Esophagus muscularis mucosa (tissue), 4 donors: Measurements from ENCODE around the gene TRAF3. TPM values are rescaled to one million over a fixed set of nuclear protein-coding genes. Genes with fewer than 3 reads are reported as not detected.

Source experiments
- DNase-seq: peaks from one replicate; pipeline ENCODE4 v3.0.0-alpha.2; 2017; ENCODE audit errors: extremely low spot score
- H3K27ac ChIP-seq, 4 donors: fragments of 200-600 bp; sonication (generic); replicated peaks in 1 of 4; 1 replicate in 3 of 4; 2 replicates in 1 of 4; pipeline ENCODE4 v1.5.1; 2016 to 2019; ENCODE audit warnings: mild to moderate bottlenecking in 1 of 4
- H3K27me3 ChIP-seq, 4 donors: fragments of 200-600 bp; sonication (generic); one replicate each; pipeline versions ENCODE4 v1.5.1 to v1.6.0; 2016 to 2019
- H3K36me3 ChIP-seq, 4 donors: fragments of 200-600 bp; sonication (generic); one replicate each; pipeline ENCODE4 v1.5.1; 2016 to 2019
- H3K4me1 ChIP-seq, 4 donors: fragments of 200-600 bp; sonication (generic); one replicate each; pipeline ENCODE4 v1.5.1; 2016 to 2019
- H3K4me3 ChIP-seq, 4 donors: fragments of 200-600 bp; sonication (generic); 1 replicate in 2 of 4; 2 replicates in 2 of 4; pipeline ENCODE4 v1.5.1; 2016 to 2019; ENCODE audit warnings: mild to moderate bottlenecking in 4 of 4, moderate library complexity in 1 of 4
- H3K9me3 ChIP-seq, 4 donors: fragments of 200-600 bp; sonication (generic); 1 replicate in 3 of 4; 2 replicates in 1 of 4; pipeline ENCODE4 v1.5.1; 2016 to 2019
- CTCF ChIP-seq, 3 experiments: fragments of 200-600 bp in 2 of 3; fragments of 450-650 bp in 1 of 3; sonication (generic) in 2 of 3; IDR thresholded peaks; one replicate each; pipeline ENCODE4 v1.5.1; 2017 to 2019; ENCODE audit warnings: antibody characterized with exemption in 3 of 3, mild to moderate bottlenecking in 2 of 3, moderate library complexity in 1 of 3
- EP300 ChIP-seq: sonication (generic); formaldehyde crosslinking; IDR thresholded peaks from one replicate; pipeline ENCODE4 v1.6.1; 2017; ENCODE audit warnings: antibody characterized with exemption
- POLR2A ChIP-seq: fragments of 450-650 bp; IDR thresholded peaks from one replicate; pipeline ENCODE4 v1.6.1; 2017; ENCODE audit warnings: antibody characterized with exemption, moderate library complexity, mild to moderate bottlenecking, low read depth
- POLR2AphosphoS5 ChIP-seq, 2 donors: sonication (generic); formaldehyde crosslinking; IDR thresholded peaks; one replicate each; pipeline ENCODE4 v1.6.1; 2017; ENCODE audit warnings: antibody characterized with exemption in 2 of 2
- WGBS: methylation state at CpG from one replicate; pipeline ENCODE4 v1.1.5; 2018; 5-methylcytosine and 5-hydroxymethylcytosine counted together
- intact Hi-C: fragments of 100-400 bp; cut with DNase I; formaldehyde crosslinking; loops from one replicate; pipeline ENCODE4 v1.15.1; 2023
- total RNA-seq, 4 donors: library from RNA; depleted of rRNA; stranded (reverse); fragments of >200 nt; gene quantifications; one replicate each; pipeline versions ENCODE4 v1.1.0 to v1.2.1, GENCODE V29; 2016

The TRAF3 gene
- total RNA-seq, 4 donors from 2014 or later = 9.6 to 19.1 (median 17.5) TPM

- peaks cover 0 to 18% (median 14%) of the 10 kb centered on the region in 4 donors for H3K4me1 ChIP-seq
- peaks cover 0 to 44% (median 15%) of the 10 kb centered on the region in 4 donors for H3K36me3 ChIP-seq
- H3K4me3 ChIP-seq = no peak overlapping the region
- no peak for DNase-seq
- no peaks in the 10 kb centered on the region for H3K27me3 ChIP-seq
- H3K9me3 ChIP-seq = no peaks in the 10 kb centered on the region
- TF ChIP-seq POLR2A (no peak), POLR2AphosphoS5 (IDR thresholded peaks at IDR 0.05) (no peak), CTCF (IDR thresholded peaks at IDR 0.05) (no peak), EP300 (no peak)
- 94% methylated on average over 14 of the region's 14 CpGs for WGBS
- H3K27ac ChIP-seq = no peak overlapping the region
- intact Hi-C loops = no loop called here
Measured at GRCh38 chr14:102897299-102898027, 120.2 kb downstream of the TRAF3 start.

GRCh38 chr14:102898298-102898697 is 121.0 kb downstream of the TRAF3 start:
- no peak overlapping the region for H3K4me3 ChIP-seq
- H3K27ac ChIP-seq = no peak overlapping the region
- TF ChIP-seq CTCF (IDR thresholded peaks at IDR 0.05) (no peak), POLR2A (no peak), EP300 (no peak), POLR2AphosphoS5 (IDR thresholded peaks at IDR 0.05) (no peak)
- WGBS = 82% methylated on average over 6 of the region's 6 CpGs
- intact Hi-C loops = no loop called here
- no peaks in the 10 kb centered on the region for H3K27me3 ChIP-seq
- H3K36me3 ChIP-seq = peaks cover 0 to 50% (median 17%) of the 10 kb centered on the region in 4 donors
- H3K9me3 ChIP-seq = no peaks in the 10 kb centered on the region
- DNase-seq = no peak
- peaks cover 0 to 12% (median 9%) of the 10 kb centered on the region in 4 donors for H3K4me1 ChIP-seq

- H3K27me3 ChIP-seq = no peaks in the 10 kb centered on the region
- TF ChIP-seq POLR2A (no peak), EP300 (no peak), CTCF (IDR thresholded peaks at IDR 0.05) (no peak), POLR2AphosphoS5 (IDR thresholded peaks at IDR 0.05) (no peak)
- H3K4me1 ChIP-seq = peaks cover 0 to 6% (median 2%) of the 10 kb centered on the region in 4 donors
- DNase-seq = no peak
- WGBS = 93% methylated on average over 15 of the region's 18 CpGs
- no peak overlapping the region for H3K4me3 ChIP-seq
- intact Hi-C loops = no loop called here
- no peaks in the 10 kb centered on the region for H3K9me3 ChIP-seq
- H3K27ac ChIP-seq = no peak overlapping the region
- peaks cover 0 to 57% (median 22%) of the 10 kb centered on the region in 4 donors for H3K36me3 ChIP-seq
Measured at GRCh38 chr14:102898776-102899515, 121.7 kb downstream of the TRAF3 start.

- TF ChIP-seq POLR2A = no peak
- WGBS = 94% methylated on average over 8 of the region's 8 CpGs
- Histone ChIP-seq H3K4me1 (peaks cover 0 to under 1% (median 0%) of the 10 kb centered on the region in 4 donors), H3K27me3 (no peaks in the 10 kb centered on the region), H3K27ac (no peak overlapping the region), H3K4me3 (no peak overlapping the region), H3K36me3 (peaks cover 0 to 62% (median 22%) of the 10 kb centered on the region in 4 donors), H3K9me3 (no peaks in the 10 kb centered on the region)
- no peak for DNase-seq
- intact Hi-C loops = no loop called here
Measured at GRCh38 chr14:102899516-102899900, 122.3 kb downstream of the TRAF3 start.
